GM12874 (cell line): ENCODE results near the gene SNRPF.

ENCODE experiments used
- CTCF ChIP-seq: IDR thresholded peaks from 2 replicates; pipeline ENCODE4 v1.5.1; 2011; ENCODE audit warnings: low read depth, mild to moderate bottlenecking, control low read depth, low read length, moderate library complexity; ENCODE audit not compliant: insufficient read depth

SNRPF gene

GRCh38 chr12:95909871-95910270 is 51.1 kb downstream of the SNRPF start:
- TF ChIP-seq CTCF: no peak
